HAP-1 (cell line): ENCODE measurements around the gene CAMK2N1.
"Not testable (repeated sequence)": the region's sequence is repeated elsewhere in the genome, so short reads cannot be mapped to it uniquely, and the experiment has no call there.

ENCODE experiments used
- DNase-seq, 2 experiments: peaks; one replicate each; pipeline ENCODE4 v3.0.0-alpha.2; 2016 to 2020; ENCODE audit warnings: low spot score in 2 of 2
- H3K27me3 ChIP-seq: fragments of 250-450 bp; sonication (Bioruptor Pico); 2 replicates; pipeline ENCODE4 v1.5.1; 2020; ENCODE audit warnings: low read depth, mild to moderate bottlenecking, moderate library complexity
- H3K36me3 ChIP-seq: fragments of 250-450 bp; sonication (Bioruptor Pico); replicated peaks from 2 replicates; pipeline ENCODE4 v1.5.1; 2020; ENCODE audit warnings: mild to moderate bottlenecking
- H3K4me1 ChIP-seq: fragments of 250-450 bp; sonication (Bioruptor Pico); 2 replicates; pipeline ENCODE4 v1.5.1; 2020; ENCODE audit warnings: mild to moderate bottlenecking
- H3K4me3 ChIP-seq: fragments of 250-450 bp; sonication (Bioruptor Pico); 2 replicates; pipeline ENCODE4 v1.5.1; 2020; ENCODE audit warnings: mild to moderate bottlenecking, moderate library complexity
- H3K9me3 ChIP-seq: fragments of 250-450 bp; sonication (Bioruptor Pico); 2 replicates; pipeline ENCODE4 v1.5.1; 2020; ENCODE audit warnings: mild to moderate bottlenecking, moderate library complexity
- in situ Hi-C: fragments of 300-500 bp; cut with MboI; formaldehyde crosslinking; loops from 3 replicates; pipeline ENCODE4 v1.14.3; 2020; ENCODE audit warnings: low sequenced_read_pairs, inconsistent platforms, mixed read lengths

CAMK2N1 gene

DNA sequence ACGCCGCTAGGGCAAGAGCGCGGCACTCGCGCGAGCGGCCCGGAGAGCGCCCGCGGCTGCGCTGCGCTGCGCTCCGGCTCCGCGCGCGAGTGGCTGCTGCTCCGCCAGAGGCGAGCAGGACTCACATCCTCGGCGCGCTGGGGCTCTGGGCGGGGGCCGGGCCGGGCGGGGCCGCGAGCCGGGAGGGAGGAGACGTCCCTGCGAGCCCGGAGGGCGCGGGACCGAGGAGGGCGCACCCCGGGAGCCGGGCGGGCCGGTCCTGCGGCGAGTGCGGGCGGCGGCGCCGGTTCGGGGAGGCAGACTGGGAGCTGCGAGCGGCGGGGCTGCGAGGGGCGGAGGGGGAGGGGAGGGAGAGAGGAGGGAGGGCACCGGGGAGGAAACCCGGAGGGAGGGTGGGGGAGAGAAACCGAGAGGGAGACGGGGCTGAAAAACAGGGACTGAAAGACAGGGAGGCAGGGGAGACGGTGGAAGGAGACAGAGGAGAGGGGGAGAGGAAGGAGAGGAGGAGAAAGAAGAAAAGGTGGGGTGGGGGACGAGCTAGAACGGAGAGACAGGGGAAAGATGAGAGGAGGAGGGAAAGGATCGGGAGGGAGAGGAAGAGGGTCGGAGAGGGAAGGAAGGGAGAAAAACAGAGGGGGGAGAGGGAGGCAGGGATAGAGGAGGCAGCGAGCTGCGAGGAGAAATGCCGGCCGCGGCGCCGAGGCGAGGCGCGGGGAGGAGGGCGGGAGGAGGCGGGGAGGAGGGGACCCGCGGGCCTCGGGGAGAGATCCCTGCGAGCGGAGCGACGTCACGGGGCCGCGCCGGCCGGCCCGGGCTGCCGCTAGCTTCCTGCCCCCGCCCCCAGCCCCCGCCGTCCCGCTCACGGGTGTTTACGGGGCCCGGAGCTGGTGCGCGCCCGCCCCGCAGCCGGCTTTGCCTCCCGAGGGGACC, at the start of gene CAMK2N1:
CAMK2N1 (minus strand) TSS at position 684 of the 930 bp plus-strand sequence. CDS start 831 bp downstream, outside the sequence.
- Histone ChIP-seq H3K4me1 (no peaks in the 10 kb centered on the region), H3K9me3 (no peaks in the 10 kb centered on the region), H3K36me3 (no peaks in the 10 kb centered on the region), H3K4me3 (peak within 1 kb of the TSS; percentile 52), H3K27me3 (peaks cover 11% of the 10 kb centered on the region; the same call in 1 of the 2 replicates)
- DNase-seq: peak; percentile 77 to 92
- in situ Hi-C loops: no loop called here

- DNase-seq: no peak
- Histone ChIP-seq H3K9me3 (no peaks in the 10 kb centered on the region), H3K27me3 (peaks cover 43% of the 10 kb centered on the region), H3K4me3 (no peak overlapping the region), H3K36me3 (no peaks in the 10 kb centered on the region), H3K4me1 (no peaks in the 10 kb centered on the region)
- in situ Hi-C loops: loop anchor here (25.0 kb wide), 1 partner anchor 677 kb away; no protein-coding TSS in a partner anchor
Measured at GRCh38 chr1:20534659-20535417, 48.8 kb upstream of the CAMK2N1 start.

DNA sequence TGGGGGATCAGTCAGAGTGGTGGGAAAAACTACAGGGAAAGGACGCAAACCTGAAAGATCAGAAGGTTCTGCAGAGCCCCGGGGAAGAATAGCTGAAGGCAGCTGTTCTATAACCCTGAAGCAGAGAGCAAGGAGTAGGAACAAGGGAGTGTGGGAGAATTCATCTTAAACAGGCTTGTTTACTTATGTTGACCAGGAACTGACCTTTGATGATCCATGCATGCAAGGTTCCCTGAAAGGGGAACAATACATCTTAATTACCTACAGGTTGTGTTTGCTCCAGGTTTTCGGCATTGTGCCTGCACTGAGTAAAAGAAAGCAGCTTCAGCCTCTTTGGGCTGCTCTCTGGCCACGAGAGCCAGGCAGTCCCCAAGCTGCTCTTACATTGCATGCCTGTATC, 47.6 kb upstream of the CAMK2N1 start:
- Histone ChIP-seq H3K9me3 (no peaks in the 10 kb centered on the region), H3K27me3 (peaks cover 52% of the 10 kb centered on the region), H3K4me1 (no peaks in the 10 kb centered on the region), H3K4me3 (no peak overlapping the region), H3K36me3 (no peaks in the 10 kb centered on the region)
- no peak for DNase-seq
- in situ Hi-C loops: loop anchor here (25.0 kb wide), 1 partner anchor 679 kb away; no protein-coding TSS in a partner anchor

DNA sequence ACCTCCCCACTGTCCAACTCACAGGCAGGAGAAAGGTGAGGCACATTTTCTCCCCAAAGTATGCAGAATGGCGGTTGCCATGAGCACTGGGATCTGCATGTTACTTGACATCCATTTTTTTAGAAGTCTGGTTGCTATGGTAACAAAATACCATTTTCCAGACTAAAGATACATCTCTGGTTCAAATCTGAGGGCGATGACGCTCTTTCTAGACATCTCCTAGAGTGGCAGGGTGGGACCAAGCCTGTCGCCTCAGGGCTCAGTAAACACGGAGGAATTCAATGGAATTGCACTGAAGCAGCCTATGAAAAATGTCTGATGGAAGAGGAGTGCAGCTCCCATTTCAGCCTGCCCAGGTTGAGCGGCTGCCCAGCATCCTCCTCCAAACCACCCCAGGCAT, 44.9 kb upstream of the CAMK2N1 start:
- H3K4me3 ChIP-seq: no peak overlapping the region
- H3K4me1 ChIP-seq: no peaks in the 10 kb centered on the region
- in situ Hi-C loops: loop anchor here (25.0 kb wide), 1 partner anchor 681 kb away; no protein-coding TSS in a partner anchor
- no peak for DNase-seq
- H3K27me3 ChIP-seq: peaks cover 42% of the 10 kb centered on the region
- H3K9me3 ChIP-seq: no peaks in the 10 kb centered on the region
- no peaks in the 10 kb centered on the region for H3K36me3 ChIP-seq

GRCh38 chr1:20530306-20530705, 44.3 kb upstream of the CAMK2N1 start:
- in situ Hi-C loops: loop anchor here (25.0 kb wide), 1 partner anchor 682 kb away; no protein-coding TSS in a partner anchor
- Histone ChIP-seq H3K4me1 (no peaks in the 10 kb centered on the region), H3K27me3 (peaks cover 39% of the 10 kb centered on the region), H3K4me3 (no peak overlapping the region), H3K9me3 (no peaks in the 10 kb centered on the region), H3K36me3 (no peaks in the 10 kb centered on the region)
- no peak for DNase-seq

- Histone ChIP-seq H3K27me3 (peaks cover 28% of the 10 kb centered on the region), H3K9me3 (no peaks in the 10 kb centered on the region), H3K36me3 (no peaks in the 10 kb centered on the region), H3K4me3 (no peak overlapping the region), H3K4me1 (no peaks in the 10 kb centered on the region)
- in situ Hi-C loops: loop anchor here (25.0 kb wide), 1 partner anchor 684 kb away; no protein-coding TSS in a partner anchor
- no peak for DNase-seq
Measured at GRCh38 chr1:20528221-20528620, 42.2 kb upstream of the CAMK2N1 start.

- DNase-seq: no peak
- Histone ChIP-seq H3K9me3 (no peaks in the 10 kb centered on the region), H3K4me1 (no peaks in the 10 kb centered on the region), H3K36me3 (no peaks in the 10 kb centered on the region), H3K27me3 (peaks cover 35% of the 10 kb centered on the region), H3K4me3 (no peak overlapping the region)
- in situ Hi-C loops: loop anchor here (25.0 kb wide), 1 partner anchor 686 kb away; no protein-coding TSS in a partner anchor
Measured at GRCh38 chr1:20526267-20526666, 40.3 kb upstream of the CAMK2N1 start.

DNA sequence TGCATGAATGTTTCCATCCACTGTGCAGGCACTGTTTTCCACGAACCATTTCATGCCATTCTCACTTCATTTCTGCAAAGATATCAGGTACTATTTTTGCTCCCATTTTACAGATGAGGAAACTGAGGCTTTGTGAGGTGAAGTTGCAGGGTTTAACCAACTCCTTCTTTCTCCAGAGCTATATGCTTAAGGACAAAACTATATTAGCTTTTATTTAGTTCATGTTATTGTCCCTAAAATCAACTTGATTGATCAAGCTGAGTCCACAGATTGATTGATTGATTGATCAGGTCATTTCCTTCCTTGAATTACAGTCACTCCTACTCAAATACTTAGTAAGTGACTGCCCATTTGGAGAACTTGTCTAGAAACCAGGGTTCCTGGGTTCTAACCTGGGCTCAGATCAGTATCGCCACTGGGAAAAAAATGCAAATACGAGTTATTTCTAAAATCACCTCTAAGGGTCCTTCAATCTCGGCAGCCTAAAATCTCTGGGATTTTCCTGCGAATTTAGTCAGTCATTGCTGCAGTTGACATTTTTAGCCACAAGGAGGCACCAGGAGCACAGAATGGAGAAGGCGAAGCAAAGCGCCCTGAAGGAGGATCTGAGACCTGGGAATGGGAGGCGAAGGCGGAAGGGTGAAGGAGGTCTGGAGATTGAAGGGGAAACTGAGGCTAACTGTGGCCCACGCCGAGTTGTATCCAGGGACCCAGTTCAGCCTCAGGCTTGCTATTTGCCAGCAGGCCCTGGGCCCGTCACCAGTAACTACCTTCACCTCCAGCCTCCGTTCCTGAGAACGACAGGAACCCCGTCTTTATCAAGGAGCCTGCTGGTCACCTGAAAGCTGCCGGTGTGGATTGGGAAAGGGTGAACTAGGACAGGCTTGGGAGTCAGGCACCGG, 36.2 kb upstream of the CAMK2N1 start:
- no peak overlapping the region for H3K4me3 ChIP-seq
- no peaks in the 10 kb centered on the region for H3K9me3 ChIP-seq
- in situ Hi-C loops: loop anchor here (5.0 kb wide), 1 partner anchor 115 kb away; no protein-coding TSS in a partner anchor
- H3K36me3 ChIP-seq: no peaks in the 10 kb centered on the region
- no peaks in the 10 kb centered on the region for H3K4me1 ChIP-seq
- H3K27me3 ChIP-seq: peaks cover 13% of the 10 kb centered on the region; the same call in 1 of the 2 replicates
- DNase-seq: peak; percentile 64 to 93

DNA sequence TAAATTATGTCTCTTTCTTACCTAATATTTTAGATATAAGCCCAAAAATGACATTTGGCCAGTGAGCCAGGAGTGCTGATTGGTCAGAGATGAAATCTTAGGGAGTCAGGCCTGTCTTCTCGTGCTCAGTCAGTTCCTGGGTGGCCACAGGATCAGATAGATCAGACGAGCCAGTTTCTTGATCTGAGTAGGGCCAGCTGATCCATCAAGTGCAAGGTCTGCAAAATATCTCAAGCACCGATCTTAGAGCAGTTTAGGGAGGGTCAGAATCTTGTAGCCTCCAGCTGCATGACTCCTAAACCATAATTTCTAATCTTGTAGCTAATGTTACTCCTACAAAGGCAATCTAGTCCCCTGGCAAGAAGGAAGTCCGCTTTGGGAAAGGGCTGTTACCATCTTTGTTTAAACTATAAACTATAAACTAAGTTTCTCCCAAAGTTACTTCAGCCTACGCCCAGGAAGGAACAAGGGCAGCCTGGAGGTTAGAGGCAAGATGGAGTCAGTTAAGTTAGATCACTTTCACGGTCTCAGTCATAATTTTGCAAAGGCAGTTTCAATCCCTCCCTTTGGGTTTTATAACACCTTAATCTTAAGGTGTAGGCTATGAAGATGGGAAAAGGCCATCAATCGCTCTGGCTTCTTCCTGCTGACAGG, 33.7 kb upstream of the CAMK2N1 start:
- H3K27me3 ChIP-seq: peaks cover 13% of the 10 kb centered on the region; the same call in 1 of the 2 replicates
- not testable (repeated sequence) for H3K4me3 ChIP-seq, H3K9me3 ChIP-seq, DNase-seq, H3K36me3 ChIP-seq, H3K4me1 ChIP-seq
- in situ Hi-C loops: loop anchor here (5.0 kb wide), 1 partner anchor 118 kb away; no protein-coding TSS in a partner anchor

GRCh38 chr1:20511518-20512428, 25.8 kb upstream of the CAMK2N1 start:
- in situ Hi-C loops: no loop called here
- H3K36me3 ChIP-seq: no peaks in the 10 kb centered on the region; the same call in 1 of the 2 replicates
- H3K27me3 ChIP-seq: no peaks in the 10 kb centered on the region; the same call in 1 of the 2 replicates

GRCh38 chr1:20508411-20508771, 22.4 kb upstream of the CAMK2N1 start:
- H3K9me3 ChIP-seq: no peaks in the 10 kb centered on the region
- in situ Hi-C loops: no loop called here
- H3K36me3 ChIP-seq: peaks cover 2% of the 10 kb centered on the region

More at GRCh38 chr1:20511518-20512428, 25.8 kb upstream of the CAMK2N1 start:
- Histone ChIP-seq H3K4me1 (peaks cover 4% of the 10 kb centered on the region), H3K4me3 (no peak overlapping the region), H3K9me3 (no peaks in the 10 kb centered on the region)
- DNase-seq: no peak

More at GRCh38 chr1:20508411-20508771, 22.4 kb upstream of the CAMK2N1 start:
- peak overlapping the region; percentile 93 for H3K4me3 ChIP-seq
- peaks cover 7% of the 10 kb centered on the region for H3K4me1 ChIP-seq
- no peaks in the 10 kb centered on the region; the same call in 1 of the 2 replicates for H3K27me3 ChIP-seq
- DNase-seq: no peak
